AG04449 (cell line): ENCODE data around the gene KRTAP1-3.
"Not testable (repeated sequence)": the region's sequence is repeated elsewhere in the genome, so short reads cannot be mapped to it uniquely, and the experiment has no call there.

ENCODE experiments used
- CTCF ChIA-PET: fragments of 350-600 bp; formaldehyde crosslinking; extraction: SDS; loops from one replicate; lab custom pipeline; 2021; ENCODE audit warnings: antibody characterized with exemption; lab: Yijun Ruan, JAX
- POLR2A ChIA-PET: fragments of 400-600, 350-600 bp; formaldehyde crosslinking; extraction: SDS; loops from one replicate; lab custom pipeline; 2020; ENCODE audit warnings: antibody characterized with exemption, inconsistent platforms; lab: Yijun Ruan, JAX
- DNase-seq: peaks from one replicate; pipeline ENCODE4 v3.0.0-alpha.2; 2010; ENCODE audit warnings: low read depth, low spot score
- H3K4me3 ChIP-seq: 2 replicates; pipeline ENCODE4 v1.5.1; 2011; ENCODE audit warnings: low read depth, mild to moderate bottlenecking, control low read depth, low read length
- CTCF ChIP-seq: IDR thresholded peaks from one replicate; pipeline ENCODE4 v1.5.1; 2011; ENCODE audit warnings: mild to moderate bottlenecking, moderate library complexity, low read length, control low read depth, inconsistent platforms; ENCODE audit not compliant: insufficient read depth; ENCODE audit errors: missing control alignments

KRTAP1-3 gene, protein sequence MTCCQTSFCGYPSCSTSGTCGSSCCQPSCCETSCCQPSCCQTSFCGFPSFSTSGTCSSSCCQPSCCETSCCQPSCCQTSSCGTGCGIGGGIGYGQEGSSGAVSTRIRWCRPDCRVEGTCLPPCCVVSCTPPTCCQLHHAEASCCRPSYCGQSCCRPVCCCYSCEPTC

GRCh38 chr17:41034346-41034935 is at the start of gene KRTAP1-3:
TSS of gene KRTAP1-3 (minus strand) at chr17:41034874. CDS start at chr17:41034821, 53 bp downstream.
- DNase-seq, CTCF ChIA-PET, POLR2A ChIA-PET, H3K4me3 ChIP-seq: not testable (repeated sequence)

DNA sequence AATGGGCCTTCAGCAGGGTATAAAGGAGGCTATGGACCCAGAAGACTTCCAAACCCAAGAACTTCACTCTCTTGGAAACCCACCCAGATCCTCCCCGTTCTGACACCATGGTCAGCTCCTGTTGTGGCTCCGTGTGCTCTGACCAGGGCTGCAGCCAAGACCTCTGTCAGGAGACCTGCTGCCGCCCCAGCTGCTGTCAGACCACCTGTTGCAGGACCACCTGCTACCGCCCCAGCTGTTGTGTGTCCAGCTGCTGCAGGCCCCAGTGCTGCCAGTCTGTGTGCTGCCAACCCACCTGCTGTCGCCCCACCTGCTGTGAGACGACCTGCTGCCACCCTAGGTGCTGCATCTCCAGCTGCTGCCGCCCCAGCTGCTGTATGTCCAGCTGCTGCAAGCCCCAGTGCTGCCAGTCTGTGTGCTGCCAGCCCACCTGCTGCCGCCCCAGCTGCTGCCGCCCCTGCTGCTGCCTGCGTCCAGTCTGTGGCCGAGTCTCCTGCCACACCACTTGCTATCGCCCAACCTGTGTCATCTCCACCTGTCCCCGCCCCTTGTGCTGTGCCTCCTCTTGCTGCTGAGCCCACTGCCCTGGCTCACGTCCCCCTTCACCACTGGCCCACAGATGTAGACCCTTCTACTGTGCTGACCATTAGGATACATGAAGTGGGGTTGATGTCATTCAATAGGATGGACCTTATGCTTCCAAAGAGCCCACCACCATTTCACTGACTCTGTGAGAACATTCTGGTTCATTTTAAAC is 49.6 kb upstream of the KRTAP1-3 start, which contains the start of gene KRTAP4-7:
Gene KRTAP4-7, plus strand, starts transcription at position 51 of the 757 bp plus-strand sequence. Its CDS starts 57 bp downstream, at position 108.
- CTCF ChIA-PET = interaction anchor here (0.7 kb wide), 1 partner anchor 238 kb away, joined by 3 read pairs; no protein-coding TSS in a partner anchor
- H3K4me3 ChIP-seq, POLR2A ChIA-PET, DNase-seq: not testable (repeated sequence)

GRCh38 chr17:41083427-41083826 is 48.8 kb upstream of the KRTAP1-3 start:
- H3K4me3 ChIP-seq, CTCF ChIA-PET, POLR2A ChIA-PET, DNase-seq: not testable (repeated sequence)

GRCh38 chr17:41082626-41083025 is 48.0 kb upstream of the KRTAP1-3 start:
- ChIA-PET CTCF (no interaction called here), POLR2A (no interaction called here)
- TF ChIP-seq CTCF = no peak
- no peak for DNase-seq
- H3K4me3 ChIP-seq = no peak overlapping the region

DNA sequence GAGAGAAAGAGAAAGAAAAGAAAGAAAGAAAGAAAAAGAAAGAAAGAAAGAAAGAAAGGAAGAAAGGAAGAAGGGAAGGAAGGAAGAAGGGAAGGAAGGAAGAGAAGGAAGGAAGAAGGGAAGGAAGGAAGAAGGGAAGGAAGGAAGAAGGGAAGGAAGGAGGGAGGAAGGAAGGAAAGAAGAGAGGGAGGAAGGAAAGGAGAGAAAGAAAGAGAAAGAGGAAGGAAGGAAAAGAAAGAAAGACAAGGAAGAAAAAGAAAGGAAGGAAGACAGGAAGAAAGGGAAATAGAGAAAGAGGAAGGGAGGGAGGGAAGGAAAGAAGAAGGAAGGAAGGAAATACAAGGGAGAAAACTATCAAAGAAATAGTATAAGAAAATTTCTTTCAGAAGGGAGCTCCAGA is 42.1 kb upstream of the KRTAP1-3 start:
- no peak for DNase-seq
- CTCF ChIA-PET = no interaction called here
- POLR2A ChIA-PET = no interaction called here
- no peak for TF ChIP-seq CTCF
- H3K4me3 ChIP-seq = no peak overlapping the region

DNA sequence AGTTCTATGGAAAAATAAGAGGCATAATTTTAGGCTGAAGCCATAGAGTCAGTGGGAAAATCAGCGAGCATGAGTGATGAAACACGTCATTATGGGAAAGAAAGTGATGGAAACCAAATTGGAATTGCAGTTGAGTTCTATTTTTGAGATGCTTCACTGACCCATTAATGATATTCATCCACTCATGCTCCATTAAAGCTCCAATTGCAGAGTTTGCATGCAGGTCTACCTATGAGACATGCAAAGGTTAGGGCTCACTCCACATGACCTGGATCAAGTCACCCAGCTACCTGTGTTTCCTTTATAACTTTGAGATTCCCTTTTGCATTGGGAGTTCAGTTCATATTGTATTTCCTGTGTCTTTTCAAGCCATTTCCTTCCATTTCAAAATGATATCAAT is 39.0 kb upstream of the KRTAP1-3 start:
- TF ChIP-seq CTCF = no peak
- POLR2A ChIA-PET = no interaction called here
- DNase-seq = no peak
- CTCF ChIA-PET = interaction anchor here (1.3 to 1.6 kb wide), 2 partner anchors 475 to 593 kb away, joined by 3 to 6 read pairs; no protein-coding TSS in a partner anchor
- no peak overlapping the region for H3K4me3 ChIP-seq

- CTCF ChIA-PET = interaction anchor here (2.0 kb wide), 1 partner anchor 477 kb away, joined by 10 read pairs; no protein-coding TSS in a partner anchor
- DNase-seq = no peak
- no peak overlapping the region for H3K4me3 ChIP-seq
- POLR2A ChIA-PET = no interaction called here
- TF ChIP-seq CTCF = no peak
Observed at GRCh38 chr17:41071606-41072360, 37.1 kb upstream of the KRTAP1-3 start.
